ENCODE results near the gene TLR3. TPM values are rescaled to one million over a fixed set of nuclear protein-coding genes. Genes with fewer than 3 reads are reported as not detected.

TLR3 gene
- total RNA-seq: 1.1 and 1.8 TPM in 2 replicates

DNA sequence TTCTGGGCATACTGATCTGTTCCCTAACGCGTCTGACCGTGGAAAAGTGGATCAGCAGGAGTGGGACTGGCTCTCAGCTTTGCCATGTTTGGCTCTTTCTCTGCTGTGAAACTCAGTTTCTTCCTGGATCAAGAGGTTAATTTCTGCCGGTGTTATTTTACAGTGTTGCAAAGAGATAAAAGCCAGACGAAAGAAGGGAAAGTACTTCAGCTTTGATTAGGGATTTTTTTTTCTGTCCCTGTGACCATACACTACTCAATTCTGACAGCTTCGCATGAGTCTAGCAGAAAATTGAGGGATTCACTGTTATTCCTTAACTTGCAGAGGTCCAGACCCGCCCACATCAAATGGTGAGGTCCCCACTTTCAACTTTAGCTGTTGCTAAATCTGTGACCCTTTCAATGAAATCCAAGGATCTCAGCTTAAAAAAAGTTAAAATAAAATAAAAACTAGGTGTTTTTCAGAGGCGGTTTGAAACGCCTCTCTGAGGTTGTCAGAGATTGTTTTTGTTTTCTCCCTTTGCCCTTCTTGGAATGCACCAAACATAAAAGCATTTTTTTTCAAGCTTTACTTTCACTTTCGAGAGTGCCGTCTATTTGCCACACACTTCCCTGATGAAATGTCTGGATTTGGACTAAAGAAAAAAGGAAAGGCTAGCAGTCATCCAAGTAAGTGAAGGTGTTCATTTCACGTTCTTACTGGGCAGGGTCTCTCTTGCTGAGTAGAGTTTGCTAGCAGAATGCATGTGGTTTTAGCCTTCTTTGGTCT lies at the start of gene TLR3:
Gene TLR3, plus strand, starts transcription at position 576 of the 768 bp plus-strand sequence. CDS start 7,464 bp downstream, outside the sequence.

DNA sequence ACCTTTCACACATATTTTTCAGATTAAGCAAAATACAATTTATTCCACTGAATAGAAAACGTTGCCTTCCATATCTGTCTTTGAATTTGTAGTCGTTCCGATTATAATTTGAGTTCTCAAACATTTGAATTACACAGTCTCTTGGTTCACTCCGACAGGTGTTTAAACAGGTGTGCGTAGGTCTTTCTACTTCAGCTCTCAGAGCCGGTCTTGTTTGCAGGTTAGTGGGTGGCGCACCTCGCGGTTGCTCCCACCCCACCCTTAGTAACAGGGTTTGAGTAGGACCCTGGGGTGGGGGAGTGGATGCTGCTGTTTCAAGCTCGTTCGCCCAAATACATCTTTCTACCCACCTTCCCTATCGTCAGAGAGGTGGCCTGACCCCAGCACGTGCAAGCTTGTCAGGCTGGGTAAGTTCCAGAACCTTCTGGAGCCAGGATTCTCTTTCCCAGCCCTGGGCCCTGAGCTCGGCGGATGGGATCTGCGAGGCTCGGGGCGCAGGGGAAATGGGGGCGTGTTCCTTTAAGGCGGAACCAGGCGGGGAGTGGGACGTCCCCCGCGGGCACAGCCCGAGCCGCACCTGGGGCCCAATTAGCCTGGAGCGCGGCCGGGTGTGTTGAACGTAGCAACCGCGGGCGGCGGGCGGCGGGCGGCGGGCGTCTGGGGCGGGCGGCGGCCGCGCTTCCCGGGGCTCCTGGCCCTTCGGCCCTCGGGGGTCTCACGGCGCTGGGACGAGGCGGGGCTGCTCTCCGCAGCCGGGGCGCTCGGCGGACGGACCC lies 35.3 kb downstream of the TLR3 start, which contains the start of gene FAM149A:
Gene FAM149A, plus strand, starts transcription at position 591 of the 776 bp plus-strand sequence.

Other genes starting within 250 kb of the TLR3 start
- gene FAM149A, start 35.5 kb downstream of the TLR3 start, total RNA-seq: 5.7 and 7.9 TPM in 2 replicates
- gene CYP4V2, start 122.4 kb downstream of the TLR3 start, total RNA-seq: 15.7 and 22.2 TPM in 2 replicates
- 0.16 and 0.17 TPM in 2 replicates for gene KLKB1, start 158.4 kb downstream of the TLR3 start, total RNA-seq
- gene F11, start 197.0 kb downstream of the TLR3 start, total RNA-seq: not detected in 2 replicates

Data from bronchial smooth muscle cell (primary cell).